Naive thymus-derived CD4-positive, alpha-beta T cell (primary cell): Measurements from ENCODE around the gene KLK15. TPM values are rescaled to one million over a fixed set of nuclear protein-coding genes. Genes with fewer than 3 reads are reported as not detected.

Source experiments
- polyA plus RNA-seq, 2 donors: library from polyadenylated mRNA; unstranded; fragments of 300-500 nt; fragmentation: Illumina TruSeq; gene quantifications; one replicate each; pipeline ENCODE4 v1.2.3, GENCODE V29; 2021
- total RNA-seq, 6 experiments: library from RNA in 5 of 6; stranded (reverse) in 5 of 6; gene quantifications; 1 replicate in 5 of 6; 2 replicates in 1 of 6; pipeline ENCODE4 v1.2.3 and lab custom pipeline; 2021 to 2026

The KLK15 gene
- total and polyA plus RNA-seq, 7 experiments from 2014 or later: not detected

Other genes starting within 250 kb of the KLK15 start
- gene SYT3, start 193.7 kb downstream of the KLK15 start, total RNA-seq: under 1 TPM in 2 of 5 experiments, not detected in 3; 0.13 TPM
- gene SYT3, start 193.7 kb downstream of the KLK15 start, polyA plus RNA-seq: under 1 TPM; 0.16 to 0.47 TPM
- gene C19orf81, start 184.1 kb downstream of the KLK15 start, total RNA-seq: under 1 TPM in 1 of 5 experiments, not detected in 4; 0.98 TPM
- 1 to 10 TPM in 1 of 2 donors, not detected in 1; 1.0 TPM for gene C19orf81, start 184.1 kb downstream of the KLK15 start, polyA plus RNA-seq
- gene SHANK1, start 113.8 kb downstream of the KLK15 start, total RNA-seq: under 1 TPM in 2 of 5 experiments, not detected in 3; 0.64 to 0.69 TPM
- gene SHANK1, start 113.8 kb downstream of the KLK15 start, polyA plus RNA-seq: not detected
- 1 to 10 TPM in 4 of 5 experiments, under 1 TPM in 1; 0.36 to 4.6 (median 3.1) TPM for gene CLEC11A, start 110.2 kb downstream of the KLK15 start, total RNA-seq
- 1 to 10 TPM; 2.4 to 6.4 TPM for gene CLEC11A, start 110.2 kb downstream of the KLK15 start, polyA plus RNA-seq
- not detected for gene GPR32, start 63.1 kb downstream of the KLK15 start, total RNA-seq
- not detected for gene GPR32, start 63.1 kb downstream of the KLK15 start, polyA plus RNA-seq
- gene ACP4, start 43.2 kb downstream of the KLK15 start, total RNA-seq: not detected
- gene ACP4, start 43.2 kb downstream of the KLK15 start, polyA plus RNA-seq: not detected
- 1 to 10 TPM in 1 of 5 experiments, not detected in 4; 1.3 TPM for gene KLK1, start 9.8 kb downstream of the KLK15 start, total RNA-seq
- not detected for gene KLK1, start 9.8 kb downstream of the KLK15 start, polyA plus RNA-seq
- gene KLK3, start 21.3 kb upstream of the KLK15 start, total RNA-seq: not detected
- gene KLK3, start 21.3 kb upstream of the KLK15 start, polyA plus RNA-seq: not detected
- gene KLK2, start 39.9 kb upstream of the KLK15 start, total RNA-seq: not detected
- not detected for gene KLK2, start 39.9 kb upstream of the KLK15 start, polyA plus RNA-seq
- not detected for gene KLK4, start 77.8 kb upstream of the KLK15 start, total RNA-seq
- gene KLK4, start 77.8 kb upstream of the KLK15 start, polyA plus RNA-seq: not detected
- gene KLK5, start 119.5 kb upstream of the KLK15 start, total RNA-seq: not detected
- not detected for gene KLK5, start 119.5 kb upstream of the KLK15 start, polyA plus RNA-seq
- gene KLK6, start 136.0 kb upstream of the KLK15 start, total RNA-seq: not detected
- gene KLK6, start 136.0 kb upstream of the KLK15 start, polyA plus RNA-seq: not detected
- not detected for gene KLK7, start 150.3 kb upstream of the KLK15 start, total RNA-seq
- not detected for gene KLK7, start 150.3 kb upstream of the KLK15 start, polyA plus RNA-seq
- gene KLK8, start 168.0 kb upstream of the KLK15 start, total RNA-seq: not detected
- gene KLK8, start 168.0 kb upstream of the KLK15 start, polyA plus RNA-seq: not detected
- gene KLK10, start 186.1 kb upstream of the KLK15 start, total RNA-seq: not detected
- gene KLK10, start 186.1 kb upstream of the KLK15 start, polyA plus RNA-seq: not detected
- gene KLK11, start 193.0 kb upstream of the KLK15 start, total RNA-seq: not detected
- not detected for gene KLK11, start 193.0 kb upstream of the KLK15 start, polyA plus RNA-seq
- gene KLK12, start 201.4 kb upstream of the KLK15 start, total RNA-seq: not detected
- gene KLK12, start 201.4 kb upstream of the KLK15 start, polyA plus RNA-seq: not detected
- not detected for gene KLK13, start 231.5 kb upstream of the KLK15 start, total RNA-seq
- not detected for gene KLK13, start 231.5 kb upstream of the KLK15 start, polyA plus RNA-seq
- gene KLK14, start 249.3 kb upstream of the KLK15 start, total RNA-seq: under 1 TPM; 0.34 to 0.92 (median 0.66) TPM
- gene KLK14, start 249.3 kb upstream of the KLK15 start, polyA plus RNA-seq: not detected